ENCODE measurements around the gene MAP6.

The MAP6 gene

DNA sequence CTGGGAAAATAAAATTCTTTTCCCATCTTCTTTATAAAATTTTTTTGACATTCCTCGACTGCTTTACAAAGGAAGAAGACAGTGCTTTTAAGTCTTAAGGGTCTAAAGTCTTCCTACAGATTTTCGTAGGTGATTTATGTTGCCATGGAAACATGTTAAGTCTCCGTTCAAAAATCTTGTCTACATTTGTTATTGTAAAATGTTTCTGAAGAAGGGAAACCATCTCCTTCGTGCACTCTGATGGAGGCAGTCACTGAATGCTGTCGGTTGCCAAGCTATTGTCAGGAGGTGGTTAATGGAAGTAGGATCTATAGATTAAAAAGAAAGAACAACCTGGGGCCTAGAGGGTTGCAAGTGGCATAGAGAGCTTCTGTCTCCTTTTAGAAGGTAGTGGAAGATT is 52.6 kb downstream of the MAP6 start:
- H3K79me2 ChIP-seq (ENCODE audit: low read length), result no peaks in the 10 kb centered on the region
- H3K4me2 ChIP-seq (ENCODE audit: low read depth, low read length), result no peak overlapping the region
- H3F3A ChIP-seq (ENCODE audit: insufficient read depth, low read length), result no peaks in the 10 kb centered on the region
- H3K9me2 ChIP-seq (replicated peaks; ENCODE audit: insufficient read depth, low read length), result no peaks in the 10 kb centered on the region
- no peaks in the 10 kb centered on the region for H4K20me1 ChIP-seq (ENCODE audit: insufficient read depth, low read length)
- H3K9ac ChIP-seq (ENCODE audit: low read length), result no peak overlapping the region
- H3K4me1 ChIP-seq (ENCODE audit: low read length), result 0 out of 2 replicates have a peak, but pooled peaks cover 4% of the 10 kb centered on the region
- H3K4me3 ChIP-seq (ENCODE audit: low read length), result no peak overlapping the region
- no peaks in the 10 kb centered on the region for H3K9me3 ChIP-seq (replicated peaks; ENCODE audit: insufficient read depth, low read length)
- no peak overlapping the region for H3K27ac ChIP-seq (ENCODE audit: low read length)
- H2AFZ ChIP-seq (ENCODE audit: low read length), result no peak overlapping the region
- no peak for DNase-seq
- H3K36me3 ChIP-seq (replicated peaks; ENCODE audit: insufficient read depth, low read length), result no peaks in the 10 kb centered on the region
- H3K27me3 ChIP-seq (replicated peaks; ENCODE audit: insufficient read depth, low read length), result no peaks in the 10 kb centered on the region
- TF ChIP-seq EZH2 (optimal IDR thresholded peaks at IDR 0.05; ENCODE audit: low read depth, low read length), result no peak
- TF ChIP-seq EZH2phosphoT487 (IDR thresholded peaks at IDR 0.05; ENCODE audit: low read length), result no peak
- TF ChIP-seq, protein P1, sequence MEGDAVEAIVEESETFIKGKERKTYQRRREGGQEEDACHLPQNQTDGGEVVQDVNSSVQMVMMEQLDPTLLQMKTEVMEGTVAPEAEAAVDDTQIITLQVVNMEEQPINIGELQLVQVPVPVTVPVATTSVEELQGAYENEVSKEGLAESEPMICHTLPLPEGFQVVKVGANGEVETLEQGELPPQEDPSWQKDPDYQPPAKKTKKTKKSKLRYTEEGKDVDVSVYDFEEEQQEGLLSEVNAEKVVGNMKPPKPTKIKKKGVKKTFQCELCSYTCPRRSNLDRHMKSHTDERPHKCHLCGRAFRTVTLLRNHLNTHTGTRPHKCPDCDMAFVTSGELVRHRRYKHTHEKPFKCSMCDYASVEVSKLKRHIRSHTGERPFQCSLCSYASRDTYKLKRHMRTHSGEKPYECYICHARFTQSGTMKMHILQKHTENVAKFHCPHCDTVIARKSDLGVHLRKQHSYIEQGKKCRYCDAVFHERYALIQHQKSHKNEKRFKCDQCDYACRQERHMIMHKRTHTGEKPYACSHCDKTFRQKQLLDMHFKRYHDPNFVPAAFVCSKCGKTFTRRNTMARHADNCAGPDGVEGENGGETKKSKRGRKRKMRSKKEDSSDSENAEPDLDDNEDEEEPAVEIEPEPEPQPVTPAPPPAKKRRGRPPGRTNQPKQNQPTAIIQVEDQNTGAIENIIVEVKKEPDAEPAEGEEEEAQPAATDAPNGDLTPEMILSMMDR (IDR thresholded peaks at IDR 0.05; ENCODE audit: low read length), result no peak

DNA sequence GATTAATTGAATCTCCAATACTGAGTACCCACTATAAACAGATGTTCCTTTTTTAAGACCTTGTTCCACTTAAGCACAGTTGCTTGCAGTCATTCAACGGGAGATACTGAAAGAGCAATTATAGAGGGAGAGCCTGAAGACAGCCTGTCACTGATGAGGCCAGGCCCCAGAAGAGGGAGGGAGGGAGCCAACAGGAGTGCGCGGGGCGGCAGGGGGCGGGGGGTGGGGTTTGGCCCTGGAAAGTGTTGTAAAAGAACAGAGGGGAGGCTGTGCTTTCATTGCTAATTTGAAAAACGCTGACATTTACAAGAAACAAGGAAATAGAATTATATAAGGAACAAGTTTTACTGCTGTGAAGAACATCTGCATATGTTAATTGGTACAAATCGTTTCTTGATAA is 53.1 kb downstream of the MAP6 start:
- no peaks in the 10 kb centered on the region for H3K9me2 ChIP-seq (replicated peaks; ENCODE audit: insufficient read depth, low read length)
- no peaks in the 10 kb centered on the region for H3K36me3 ChIP-seq (replicated peaks; ENCODE audit: insufficient read depth, low read length)
- no peak for DNase-seq

DNA sequence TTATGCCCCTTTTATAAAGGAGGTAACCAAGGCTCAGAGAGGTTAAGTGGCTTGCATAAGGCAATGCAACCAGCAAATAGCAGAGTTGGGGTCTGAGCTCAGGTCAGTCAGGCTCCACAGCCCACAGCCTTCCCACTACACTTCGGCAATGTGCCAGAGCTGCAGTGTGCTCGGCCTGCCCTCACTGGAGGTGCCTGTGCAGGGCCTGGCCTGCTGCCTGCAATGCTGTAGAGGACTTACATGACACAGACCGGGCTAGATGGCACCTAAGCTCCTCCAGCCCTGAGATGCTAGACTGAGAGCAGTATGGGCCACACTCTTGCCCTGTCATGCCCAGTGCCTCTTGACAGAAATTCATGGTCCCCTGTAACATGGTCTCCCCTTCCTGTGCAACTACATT is 57.0 kb downstream of the MAP6 start:
- Histone ChIP-seq H3K27me3 (replicated peaks; ENCODE audit: insufficient read depth, low read length) (no peaks in the 10 kb centered on the region), H3K4me3 (ENCODE audit: low read length) (no peak overlapping the region), H3K4me1 (ENCODE audit: low read length) (0 out of 2 replicates have a peak, but pooled peaks cover 4% of the 10 kb centered on the region), H3K9me3 (replicated peaks; ENCODE audit: insufficient read depth, low read length) (no peaks in the 10 kb centered on the region), H4K20me1 (ENCODE audit: insufficient read depth, low read length) (no peaks in the 10 kb centered on the region), H3K9ac (ENCODE audit: low read length) (no peak overlapping the region), H3K36me3 (replicated peaks; ENCODE audit: insufficient read depth, low read length) (no peaks in the 10 kb centered on the region), H3K9me2 (replicated peaks; ENCODE audit: insufficient read depth, low read length) (no peaks in the 10 kb centered on the region), H3K79me2 (ENCODE audit: low read length) (no peaks in the 10 kb centered on the region), H3F3A (ENCODE audit: insufficient read depth, low read length) (no peaks in the 10 kb centered on the region), H3K4me2 (ENCODE audit: low read depth, low read length) (no peak overlapping the region), H2AFZ (ENCODE audit: low read length) (no peak overlapping the region), H3K27ac (ENCODE audit: low read length) (no peak overlapping the region)
- no peak for DNase-seq
- TF ChIP-seq, protein P1 (IDR thresholded peaks at IDR 0.05; ENCODE audit: low read length), result no peak
- TF ChIP-seq EZH2phosphoT487 (IDR thresholded peaks at IDR 0.05; ENCODE audit: low read length) (no peak), EZH2 (optimal IDR thresholded peaks at IDR 0.05; ENCODE audit: low read depth, low read length) (no peak)

More for the DNA sequence above, 53.1 kb downstream of the MAP6 start:
- TF ChIP-seq, protein P1 (IDR thresholded peaks at IDR 0.05; ENCODE audit: low read length), result no peak
- TF ChIP-seq EZH2phosphoT487 (IDR thresholded peaks at IDR 0.05; ENCODE audit: low read length) (no peak), EZH2 (optimal IDR thresholded peaks at IDR 0.05; ENCODE audit: low read depth, low read length) (no peak)
- Histone ChIP-seq H3K4me2 (ENCODE audit: low read depth, low read length) (no peak overlapping the region), H3K27ac (ENCODE audit: low read length) (no peak overlapping the region), H3K79me2 (ENCODE audit: low read length) (no peaks in the 10 kb centered on the region), H4K20me1 (ENCODE audit: insufficient read depth, low read length) (no peaks in the 10 kb centered on the region), H3K27me3 (replicated peaks; ENCODE audit: insufficient read depth, low read length) (no peaks in the 10 kb centered on the region), H3F3A (ENCODE audit: insufficient read depth, low read length) (no peaks in the 10 kb centered on the region), H3K4me3 (ENCODE audit: low read length) (no peak overlapping the region), H2AFZ (ENCODE audit: low read length) (no peak overlapping the region), H3K4me1 (ENCODE audit: low read length) (0 out of 2 replicates have a peak, but pooled peaks cover 4% of the 10 kb centered on the region), H3K9me3 (replicated peaks; ENCODE audit: insufficient read depth, low read length) (no peaks in the 10 kb centered on the region), H3K9ac (ENCODE audit: low read length) (no peak overlapping the region)

All from MM.1S (cell line).